ENCODE results near the gene GOLGA8J.
"Not testable (repeated sequence)": the region's sequence is repeated elsewhere in the genome, so short reads cannot be mapped to it uniquely, and the experiment has no call there.

The GOLGA8J gene

DNA sequence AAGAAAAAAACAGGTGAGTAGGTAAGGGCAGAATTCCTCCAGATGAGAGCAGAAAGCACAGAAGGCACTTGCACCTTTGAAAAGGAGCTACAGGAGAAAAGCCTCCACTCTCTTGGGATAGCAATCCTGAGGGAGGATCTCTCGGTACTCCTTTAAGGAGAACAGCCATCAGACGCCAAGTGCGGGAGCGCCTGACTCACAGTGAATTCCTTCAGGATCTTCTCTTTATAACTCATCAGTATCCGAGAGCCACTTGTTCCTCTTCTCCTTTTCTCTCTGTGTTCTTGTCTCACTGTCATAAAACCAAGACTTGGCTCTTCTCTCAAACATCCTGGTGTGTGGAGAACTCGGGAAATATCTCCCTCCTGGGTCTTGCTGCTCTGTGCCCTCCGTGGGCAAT is 10.1 kb upstream of the GOLGA8J start:
- no peak for DNase-seq (ENCODE audit: extremely low read depth in 1 of 2, low read depth in 1 of 2)

DNA sequence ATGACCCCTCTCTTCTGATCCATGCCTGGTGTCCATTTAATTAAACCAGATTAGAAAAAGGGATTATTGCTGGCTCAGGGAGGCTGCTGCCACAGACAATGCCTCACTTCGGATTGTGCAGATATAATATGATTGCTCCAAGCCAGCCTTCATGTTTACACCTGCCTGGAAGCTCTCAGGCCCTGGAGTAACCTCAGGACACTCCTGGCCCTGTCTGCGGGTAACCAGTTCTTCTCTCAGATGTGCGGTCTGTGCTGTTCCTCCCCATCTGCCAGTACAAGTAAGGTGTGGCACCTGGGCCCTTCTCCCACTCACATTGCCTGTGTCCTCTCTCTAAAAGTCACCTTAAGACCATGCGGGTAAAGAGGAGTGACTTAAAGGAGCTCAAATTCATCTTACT is 8.8 kb upstream of the GOLGA8J start:
- DNase-seq (ENCODE audit: extremely low read depth in 1 of 2, low read depth in 1 of 2): no peak

DNA sequence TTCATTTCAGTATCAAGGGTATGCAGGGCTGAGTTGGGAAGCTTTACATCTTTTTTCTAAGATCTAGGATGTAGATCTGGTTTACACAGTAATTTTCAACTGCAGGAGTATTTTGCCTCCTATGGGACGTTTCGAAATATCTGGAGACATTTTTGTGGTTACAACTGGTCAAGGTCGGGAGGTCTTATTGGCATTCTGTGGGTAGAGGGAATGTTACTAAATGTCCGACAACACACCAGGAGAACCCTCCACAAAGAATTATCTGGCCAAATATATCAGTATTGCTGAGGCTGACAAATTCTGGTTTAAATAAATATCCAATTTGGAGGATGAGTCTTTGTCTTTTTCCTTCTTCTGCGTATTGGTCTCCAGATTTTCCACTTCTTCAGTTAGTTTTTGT is 1.9 kb upstream of the GOLGA8J start:
- DNase-seq (ENCODE audit: extremely low read depth in 1 of 2, low read depth in 1 of 2): not testable (repeated sequence)

DNA sequence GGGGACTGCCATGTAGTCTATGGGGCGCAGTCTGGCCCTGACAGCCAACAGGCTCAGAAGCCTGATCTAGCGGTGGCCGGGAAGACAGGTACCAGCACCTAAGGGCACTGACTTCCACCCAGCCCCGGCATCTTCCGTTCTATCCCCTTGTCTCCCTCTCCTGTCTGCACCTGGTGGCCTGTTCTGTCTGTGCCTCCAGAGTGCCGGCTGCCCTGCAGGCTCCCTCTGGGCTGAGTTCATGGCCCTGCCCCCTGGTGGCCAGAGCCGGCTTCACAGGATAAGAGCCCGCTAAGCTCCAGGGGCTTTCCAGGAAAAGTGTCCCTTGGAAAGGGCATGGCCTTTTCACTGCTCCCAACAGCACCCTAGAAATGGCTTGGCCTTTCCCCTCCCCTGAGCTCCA is 15.1 kb downstream of the GOLGA8J start:
- DNase-seq (ENCODE audit: extremely low read depth in 1 of 2, low read depth in 1 of 2): not testable (repeated sequence)

DNA sequence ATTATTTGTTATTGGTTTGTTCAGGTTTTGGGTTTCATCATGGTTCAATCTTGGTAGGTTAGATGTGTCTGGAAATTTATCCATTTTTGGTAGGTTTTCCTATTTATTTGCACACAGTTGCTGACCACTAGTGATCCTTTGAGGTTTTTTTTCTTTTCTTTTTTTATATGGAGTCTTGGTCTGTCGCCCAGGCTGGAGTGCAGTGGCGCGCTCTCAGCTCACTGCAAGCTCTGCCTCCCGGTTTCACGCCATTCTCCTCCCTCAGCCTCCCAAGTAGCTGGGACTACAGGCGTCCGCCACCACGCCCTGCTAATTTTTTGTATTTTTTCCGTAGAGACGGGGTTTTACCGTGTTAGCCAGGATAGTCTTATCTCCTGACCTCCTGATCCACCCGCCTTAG is 20.1 kb downstream of the GOLGA8J start:
- DNase-seq (ENCODE audit: extremely low read depth in 1 of 2, low read depth in 1 of 2): not testable (repeated sequence)

DNA sequence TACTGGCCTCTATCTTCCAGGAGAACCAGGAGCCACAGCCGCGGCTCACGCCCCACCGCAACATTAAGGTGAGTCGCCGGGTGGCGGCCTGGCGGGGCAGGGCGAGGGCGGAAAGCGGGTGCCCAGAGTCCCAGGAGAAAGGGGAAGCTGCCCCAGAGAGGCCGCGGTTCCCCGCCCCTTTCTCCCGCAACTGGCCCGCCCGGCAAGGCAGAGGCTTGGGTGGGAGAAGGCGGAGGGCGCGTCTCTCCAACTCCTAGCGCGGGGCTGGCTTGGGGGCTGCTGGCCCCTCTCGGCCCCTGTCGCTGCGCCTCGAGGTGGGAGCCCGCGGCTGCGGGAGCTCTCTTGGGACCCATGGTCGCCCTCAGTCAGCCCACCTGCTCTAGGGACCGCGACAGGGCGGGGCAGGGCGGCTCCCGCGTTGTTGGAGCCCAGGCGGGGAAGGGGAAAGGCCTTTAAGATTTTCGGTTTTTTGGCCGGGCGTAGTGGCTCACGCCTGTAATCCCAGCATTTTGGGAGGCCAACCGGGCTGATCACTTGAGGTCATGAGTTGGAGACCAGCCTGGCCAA is 21.3 kb downstream of the GOLGA8J start:
- not testable (repeated sequence) for DNase-seq (ENCODE audit: extremely low read depth in 1 of 2, low read depth in 1 of 2)

DNA sequence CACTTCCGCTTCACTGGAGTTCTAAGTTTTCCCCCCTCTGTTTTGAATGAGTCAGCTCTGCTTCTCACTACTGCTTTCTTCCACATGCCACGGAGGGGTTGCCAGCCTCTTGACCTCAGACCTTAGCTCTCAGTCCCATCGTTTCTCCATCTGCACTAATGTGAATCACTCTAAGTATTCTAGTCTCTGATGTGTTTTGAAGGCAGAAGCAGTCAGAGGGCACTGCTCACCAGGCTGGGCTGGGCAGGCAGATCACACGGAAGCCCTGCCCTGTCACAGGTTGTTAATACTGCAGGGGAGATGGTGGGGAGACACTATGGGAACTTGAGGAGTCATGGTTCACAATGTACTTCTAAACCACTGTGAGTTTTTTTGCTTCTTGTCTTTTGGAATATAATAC is 27.8 kb downstream of the GOLGA8J start:
- not testable (repeated sequence) for DNase-seq (ENCODE audit: extremely low read depth in 1 of 2, low read depth in 1 of 2)

DNA sequence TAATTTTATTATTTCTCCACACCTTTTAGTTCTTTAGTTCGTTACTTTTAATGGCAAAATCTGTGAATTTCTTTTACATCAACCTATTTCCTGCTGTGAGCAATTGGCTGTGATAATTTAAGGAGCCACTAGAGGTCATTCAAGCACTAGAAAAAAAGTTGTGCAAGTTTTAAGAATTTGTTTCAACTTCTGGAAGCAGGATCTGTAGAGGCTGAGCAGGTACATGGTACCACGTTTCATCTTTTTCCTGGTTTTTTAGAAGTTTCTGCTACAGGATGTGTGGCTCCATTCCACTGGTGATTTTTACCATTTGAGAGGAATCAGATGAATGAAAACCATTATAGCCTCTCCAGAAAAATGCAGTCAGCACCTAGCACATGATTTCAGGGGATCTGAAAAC is 47.3 kb downstream of the GOLGA8J start:
- not testable (repeated sequence) for DNase-seq (ENCODE audit: extremely low read depth in 1 of 2, low read depth in 1 of 2)

DNA sequence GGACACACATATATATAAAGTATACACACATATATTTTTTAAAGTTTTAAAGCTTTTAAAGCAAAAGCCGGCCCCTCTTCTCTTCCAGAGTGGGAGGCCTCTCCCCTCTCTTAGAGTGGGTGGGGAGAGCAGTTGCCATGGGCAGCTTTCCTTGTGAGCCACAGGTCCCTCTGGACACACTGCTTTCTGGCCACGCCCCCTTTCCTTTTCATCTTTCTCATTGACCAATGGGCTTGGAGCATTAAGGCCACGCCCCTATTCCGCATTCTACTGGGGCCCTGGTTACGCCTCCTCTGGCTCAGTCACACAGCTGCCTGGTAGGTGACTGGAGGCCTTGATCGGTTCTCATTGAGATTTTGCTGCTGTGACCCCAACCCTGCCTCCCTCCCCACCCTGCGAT is 52.0 kb downstream of the GOLGA8J start, which contains the start of gene GOLGA8T:
Gene GOLGA8T (plus strand): TSS at position 301 of the 400 bp plus-strand sequence. CDS start 98 bp downstream, at position 399.
- DNase-seq (ENCODE audit: extremely low read depth in 1 of 2, low read depth in 1 of 2): not testable (repeated sequence)

Measured in stimulated activated CD8-positive, alpha-beta memory T cell treated with anti-CD3 and anti-CD28 coated beads, Interleukin-7, amount 100 ng/mL, for 48 hours (primary cell).